BLaER1 treated with 17β-estradiol and CSF1 and Interleukin-3, amounts not matched to agents 10 nM and 100 nM (cell line): ENCODE results near the gene PLEK.

Source experiments
- H3K27ac ChIP-seq, 11 experiments: shearing (Covaris generic); formaldehyde crosslinking; 2 replicates each; pipeline ENCODE4 v1.8.1; 2022
- H3K27me3 ChIP-seq, 11 experiments: shearing (Covaris generic); formaldehyde crosslinking; 2 replicates each; pipeline ENCODE4 v1.8.1; 2022
- H3K36me3 ChIP-seq, 11 experiments: shearing (Covaris generic); formaldehyde crosslinking; 2 replicates each; pipeline ENCODE4 v1.8.1; 2022
- H3K4me1 ChIP-seq, 10 experiments: shearing (Covaris generic); formaldehyde crosslinking; 2 replicates each; pipeline ENCODE4 v1.8.1; 2022
- H3K4me2 ChIP-seq, 11 experiments: shearing (Covaris generic); formaldehyde crosslinking; 2 replicates each; pipeline ENCODE4 v1.8.1; 2022
- H3K4me3 ChIP-seq, 10 experiments: shearing (Covaris generic); formaldehyde crosslinking; 2 replicates each; pipeline ENCODE4 v1.8.1; 2022
- H3K9ac ChIP-seq, 11 experiments: shearing (Covaris generic); formaldehyde crosslinking; 2 replicates each; pipeline ENCODE4 v1.8.1; 2022
- H3K9me3 ChIP-seq, 11 experiments: shearing (Covaris generic); formaldehyde crosslinking; replicated peaks in 1 of 11; 2 replicates each; pipeline ENCODE4 v1.8.1; 2022
- H4K20me1 ChIP-seq, 11 experiments: shearing (Covaris generic); formaldehyde crosslinking; 2 replicates each; pipeline ENCODE4 v1.8.1; 2022
- Cebpa-rat ChIP-seq, 11 experiments: shearing (Covaris generic); IDR thresholded peaks; 2 replicates each; pipeline ENCODE4 v1.8.1; 2022

Gene PLEK

GRCh38 chr2:68328901-68329300, 36.2 kb upstream of the PLEK start:
- no peak for TF ChIP-seq Cebpa-rat (IDR thresholded peaks at IDR 0.05)
- Histone ChIP-seq H3K27ac (no peak overlapping the region), H3K4me3 (no peak overlapping the region), H3K27me3 (no peaks in the 10 kb centered on the region), H3K9me3 (no peaks in the 10 kb centered on the region), H3K4me2 (no peak overlapping the region), H3K9ac (no peak overlapping the region), H3K4me1 (peaks cover 0 to 7% (median 0%) of the 10 kb centered on the region in 10 experiments; a peak in 4 of 20 replicates), H3K36me3 (no peaks in the 10 kb centered on the region), H4K20me1 (no peaks in the 10 kb centered on the region)

DNA sequence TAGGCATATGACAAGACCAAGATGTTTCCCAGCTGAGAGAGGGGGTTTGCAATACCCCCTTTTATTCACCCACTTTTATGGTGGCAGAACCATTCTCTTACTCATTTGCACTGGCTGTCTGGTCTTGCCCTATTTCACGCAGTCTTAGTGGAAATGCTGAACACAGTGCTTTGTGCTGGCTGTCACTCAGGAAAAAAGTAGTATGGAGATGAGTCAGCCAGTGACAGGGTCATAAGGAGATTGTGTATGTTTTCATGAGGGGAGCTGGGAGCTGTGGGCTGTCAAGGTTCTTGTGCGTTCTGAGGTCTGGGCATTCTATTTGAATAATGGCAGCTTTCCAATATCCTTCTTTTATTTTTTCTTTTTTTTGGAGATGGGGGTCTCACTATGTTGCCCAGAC, 34.4 kb upstream of the PLEK start:
- TF ChIP-seq Cebpa-rat (IDR thresholded peaks at IDR 0.05), result no peak
- H3K36me3 ChIP-seq, result no peaks in the 10 kb centered on the region
- peak overlapping the region in 2 of 11 experiments; percentile 37 to 46; a peak in 2 of 22 replicates for H3K4me2 ChIP-seq
- no peak overlapping the region for H3K4me3 ChIP-seq
- no peaks in the 10 kb centered on the region for H3K9me3 ChIP-seq
- H3K27ac ChIP-seq, result no peak overlapping the region
- H3K27me3 ChIP-seq, result no peaks in the 10 kb centered on the region
- H3K9ac ChIP-seq, result no peak overlapping the region
- peaks cover 0 to 7% (median 0%) of the 10 kb centered on the region in 10 experiments; a peak in 4 of 20 replicates for H3K4me1 ChIP-seq
- no peaks in the 10 kb centered on the region for H4K20me1 ChIP-seq

- no peak for TF ChIP-seq Cebpa-rat (IDR thresholded peaks at IDR 0.05)
Measured at GRCh38 chr2:68333009-68333408, 32.1 kb upstream of the PLEK start.

DNA sequence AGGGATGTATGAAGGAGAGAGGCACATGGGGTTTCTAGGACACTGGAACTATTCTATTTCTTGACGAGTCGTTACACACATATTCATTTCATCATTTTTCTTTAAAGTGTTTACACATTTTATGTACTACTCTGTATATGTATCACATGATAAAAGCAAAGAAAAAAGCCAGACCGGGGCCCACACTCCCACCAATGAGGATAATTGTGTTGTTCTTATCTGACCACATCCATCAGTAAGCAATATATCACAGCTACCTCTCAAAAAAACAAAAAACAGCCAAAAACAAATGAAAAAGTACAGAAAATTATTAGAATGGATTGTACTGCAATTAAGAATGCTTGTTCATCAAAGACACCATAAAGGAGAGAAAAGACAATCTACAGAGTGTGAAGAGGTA, 31.2 kb upstream of the PLEK start:
- TF ChIP-seq Cebpa-rat (IDR thresholded peaks at IDR 0.05), result no peak
- H3K9me3 ChIP-seq, result no peaks in the 10 kb centered on the region
- no peaks in the 10 kb centered on the region for H4K20me1 ChIP-seq
- no peaks in the 10 kb centered on the region for H3K36me3 ChIP-seq
- H3K4me3 ChIP-seq, result no peak overlapping the region
- H3K4me2 ChIP-seq, result no peak overlapping the region
- no peaks in the 10 kb centered on the region for H3K27me3 ChIP-seq
- no peak overlapping the region for H3K27ac ChIP-seq
- peaks cover 0 to 7% (median 0%) of the 10 kb centered on the region in 10 experiments; a peak in 4 of 20 replicates for H3K4me1 ChIP-seq
- no peak overlapping the region for H3K9ac ChIP-seq

More at GRCh38 chr2:68333009-68333408, 32.1 kb upstream of the PLEK start:
- H3K4me1 ChIP-seq, result peaks cover 0 to 7% (median 0%) of the 10 kb centered on the region in 10 experiments; a peak in 4 of 20 replicates
- H3K9me3 ChIP-seq, result no peaks in the 10 kb centered on the region
- H3K27ac ChIP-seq, result no peak overlapping the region
- no peaks in the 10 kb centered on the region for H3K27me3 ChIP-seq
- no peaks in the 10 kb centered on the region for H3K36me3 ChIP-seq
- H4K20me1 ChIP-seq, result no peaks in the 10 kb centered on the region
- H3K4me3 ChIP-seq, result no peak overlapping the region
- H3K4me2 ChIP-seq, result no peak overlapping the region
- H3K9ac ChIP-seq, result no peak overlapping the region

DNA sequence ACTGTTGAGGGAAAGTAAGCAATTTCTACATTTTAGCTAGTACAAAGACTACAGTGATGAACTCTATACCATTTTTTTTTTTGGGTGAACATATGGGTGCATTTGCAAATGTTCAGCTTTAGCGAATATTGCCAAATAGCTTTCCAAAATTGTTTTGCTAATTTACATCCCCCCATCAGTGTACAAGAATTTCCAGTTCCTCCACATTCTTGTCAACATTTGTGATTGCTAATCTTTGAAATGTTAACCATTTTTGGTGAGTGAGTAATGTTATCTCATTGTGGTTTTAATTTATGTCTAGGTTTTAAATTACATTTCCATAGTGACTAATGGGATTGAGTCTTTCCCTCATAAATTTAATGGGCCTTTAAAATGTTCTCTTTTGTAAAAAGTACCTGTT, 28.9 kb upstream of the PLEK start:
- no peak overlapping the region for H3K4me2 ChIP-seq
- H3K9ac ChIP-seq, result no peak overlapping the region
- H3K4me1 ChIP-seq, result no peaks in the 10 kb centered on the region
- H3K36me3 ChIP-seq, result no peaks in the 10 kb centered on the region
- H3K9me3 ChIP-seq, result no peaks in the 10 kb centered on the region
- H3K4me3 ChIP-seq, result no peak overlapping the region
- no peak overlapping the region for H3K27ac ChIP-seq
- no peaks in the 10 kb centered on the region for H3K27me3 ChIP-seq
- H4K20me1 ChIP-seq, result no peaks in the 10 kb centered on the region
- no peak for TF ChIP-seq Cebpa-rat (IDR thresholded peaks at IDR 0.05)

DNA sequence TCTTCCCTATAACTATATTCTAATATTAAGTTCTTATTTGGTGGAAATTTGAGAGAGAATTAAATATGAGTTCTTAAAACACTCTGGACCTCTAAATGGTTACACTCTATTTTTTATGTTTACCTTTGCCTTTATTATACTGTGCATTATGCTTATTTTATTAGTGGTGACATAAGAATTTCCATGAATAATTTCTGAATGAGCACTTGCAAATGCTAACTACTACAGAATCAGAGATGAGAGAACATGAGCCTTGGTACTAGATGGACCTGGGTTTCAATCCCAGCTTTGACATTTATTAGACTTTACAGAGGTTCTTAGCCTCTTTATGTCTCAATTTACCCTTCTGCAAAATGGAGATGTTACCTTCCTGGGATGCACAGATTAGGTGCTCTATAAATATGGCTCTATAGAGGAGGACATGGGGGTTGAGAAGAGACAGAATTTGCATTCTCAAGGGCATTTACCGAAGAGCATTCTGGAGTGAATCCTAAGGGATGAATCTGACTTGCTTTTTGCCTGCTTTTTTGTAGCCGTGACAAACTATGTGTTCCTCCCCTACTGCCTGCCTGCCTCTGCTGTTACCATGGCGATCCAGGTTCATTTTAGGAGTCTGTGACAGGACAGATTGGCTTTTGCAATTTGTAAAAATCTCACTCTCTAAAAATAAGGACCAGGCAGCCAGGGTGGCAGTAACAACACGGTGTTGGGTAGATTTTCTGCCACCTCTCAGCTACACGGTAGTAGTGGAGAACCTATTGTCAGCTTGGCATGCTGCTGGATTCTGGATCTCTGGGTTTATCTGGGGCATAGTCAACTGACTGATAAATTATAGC, 24.6 kb upstream of the PLEK start:
- no peak overlapping the region for H3K4me2 ChIP-seq
- H3K9ac ChIP-seq, result no peak overlapping the region
- H3K27ac ChIP-seq, result no peak overlapping the region
- H4K20me1 ChIP-seq, result no peaks in the 10 kb centered on the region
- H3K27me3 ChIP-seq, result no peaks in the 10 kb centered on the region
- H3K4me1 ChIP-seq, result peaks cover 0 to 22% (median 3%) of the 10 kb centered on the region in 10 experiments; a peak in 9 of 20 replicates
- H3K4me3 ChIP-seq, result no peak overlapping the region
- no peaks in the 10 kb centered on the region for H3K36me3 ChIP-seq
- no peaks in the 10 kb centered on the region for H3K9me3 ChIP-seq
- no peak for TF ChIP-seq Cebpa-rat (IDR thresholded peaks at IDR 0.05)

GRCh38 chr2:68341062-68341329, 24.1 kb upstream of the PLEK start:
- Histone ChIP-seq H4K20me1 (no peaks in the 10 kb centered on the region), H3K9me3 (no peaks in the 10 kb centered on the region), H3K27ac (no peak overlapping the region), H3K4me2 (no peak overlapping the region), H3K4me1 (peaks cover 0 to 25% (median 3%) of the 10 kb centered on the region in 10 experiments; a peak in 9 of 20 replicates), H3K27me3 (no peaks in the 10 kb centered on the region), H3K4me3 (no peak overlapping the region), H3K9ac (no peak overlapping the region), H3K36me3 (no peaks in the 10 kb centered on the region)
- no peak for TF ChIP-seq Cebpa-rat (IDR thresholded peaks at IDR 0.05)

DNA sequence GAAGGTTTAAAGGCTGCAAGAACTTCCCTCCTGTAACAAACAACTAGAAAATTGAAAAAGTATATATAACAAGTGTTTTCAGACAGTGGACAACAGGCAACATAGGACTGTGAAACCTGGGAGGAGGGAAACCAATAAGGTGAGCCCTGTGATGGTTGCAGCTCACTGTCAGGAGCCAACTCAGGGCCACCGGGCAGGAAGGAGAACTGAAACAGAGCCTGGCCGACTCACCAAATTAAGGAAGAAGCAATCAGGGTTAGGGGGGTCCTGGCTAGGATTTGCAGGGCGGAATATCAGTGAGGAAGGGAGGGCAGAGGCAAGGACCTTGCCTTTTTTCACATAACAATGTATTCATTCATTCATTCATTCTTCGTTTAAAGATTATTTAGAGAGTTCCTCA, 23.5 kb upstream of the PLEK start:
- no peaks in the 10 kb centered on the region for H4K20me1 ChIP-seq
- TF ChIP-seq Cebpa-rat (IDR thresholded peaks at IDR 0.05), result no peak
- no peaks in the 10 kb centered on the region for H3K9me3 ChIP-seq
- no peak overlapping the region for H3K27ac ChIP-seq
- no peaks in the 10 kb centered on the region for H3K36me3 ChIP-seq
- H3K27me3 ChIP-seq, result no peaks in the 10 kb centered on the region
- H3K4me1 ChIP-seq, result peaks cover 0 to 25% (median 3%) of the 10 kb centered on the region in 10 experiments; a peak in 9 of 20 replicates
- H3K4me2 ChIP-seq, result peak overlapping the region in 4 of 11 experiments; percentile 21 to 50 (median 36); a peak in 6 of 22 replicates
- H3K4me3 ChIP-seq, result no peak overlapping the region
- no peak overlapping the region for H3K9ac ChIP-seq

DNA sequence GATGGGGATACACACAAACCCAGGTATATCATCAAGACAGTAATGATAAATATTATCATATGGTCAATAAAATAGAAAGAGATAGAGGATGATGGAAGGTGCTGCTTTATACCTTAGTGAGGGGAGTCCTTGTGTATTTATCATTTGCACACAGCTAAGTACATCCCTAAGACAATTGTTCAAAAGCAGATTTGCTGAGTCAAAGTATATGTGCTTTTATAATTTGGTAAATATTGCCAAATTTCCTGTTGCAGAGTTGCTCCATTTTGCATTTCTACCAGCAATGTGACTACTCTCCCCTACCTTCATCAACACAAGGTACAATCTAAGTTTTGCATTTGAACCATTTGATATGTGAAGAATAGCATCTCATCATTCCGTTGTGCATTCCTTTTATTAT, 22.6 kb upstream of the PLEK start:
- H3K27ac ChIP-seq, result no peak overlapping the region
- no peaks in the 10 kb centered on the region for H3K27me3 ChIP-seq
- no peaks in the 10 kb centered on the region for H4K20me1 ChIP-seq
- H3K4me2 ChIP-seq, result peak overlapping the region in 4 of 11 experiments; percentile 21 to 50 (median 36); a peak in 6 of 22 replicates
- peaks cover 0 to 27% (median 3%) of the 10 kb centered on the region in 10 experiments; a peak in 9 of 20 replicates for H3K4me1 ChIP-seq
- no peak overlapping the region for H3K4me3 ChIP-seq
- no peak for TF ChIP-seq Cebpa-rat (IDR thresholded peaks at IDR 0.05)
- H3K9me3 ChIP-seq, result no peaks in the 10 kb centered on the region
- no peaks in the 10 kb centered on the region for H3K36me3 ChIP-seq
- H3K9ac ChIP-seq, result no peak overlapping the region

DNA sequence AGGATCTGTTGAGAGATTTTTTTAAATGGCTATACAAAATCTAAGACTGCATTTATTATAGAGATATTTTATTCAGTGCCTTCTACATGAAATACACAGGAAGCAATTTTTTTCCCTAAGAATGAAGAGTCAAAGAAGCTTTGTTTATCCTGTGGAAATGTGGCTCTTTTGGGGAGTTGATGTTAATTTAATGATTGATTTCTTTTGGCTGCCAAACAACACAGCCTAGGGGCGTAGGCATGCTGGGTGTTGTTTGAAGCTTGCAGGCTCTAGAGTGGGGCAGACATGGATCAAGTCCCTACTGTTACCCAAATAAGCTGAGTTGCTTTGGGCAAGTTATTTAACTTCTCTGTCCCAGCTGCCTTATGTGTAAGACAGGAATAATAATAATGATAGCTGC, 21.1 kb upstream of the PLEK start:
- H3K9me3 ChIP-seq, result peaks cover 0 to 7% (median 0%) of the 10 kb centered on the region in 11 experiments; a peak in 7 of 22 replicates
- no peak overlapping the region for H3K4me3 ChIP-seq
- no peak overlapping the region for H3K27ac ChIP-seq
- H3K36me3 ChIP-seq, result no peaks in the 10 kb centered on the region
- H3K9ac ChIP-seq, result no peak overlapping the region
- H3K27me3 ChIP-seq, result no peaks in the 10 kb centered on the region
- no peak overlapping the region for H3K4me2 ChIP-seq
- H4K20me1 ChIP-seq, result no peaks in the 10 kb centered on the region
- no peak for TF ChIP-seq Cebpa-rat (IDR thresholded peaks at IDR 0.05)
- peaks cover 0 to 36% (median 3%) of the 10 kb centered on the region in 10 experiments; a peak in 9 of 20 replicates for H3K4me1 ChIP-seq
